Stimulated activated naive B cell treated with anti-CD40 and anti-IgM and Interleukin-4, amounts not matched to agents 10 μg/mL and 1 μg/mL and 100 μg/mL, for 72 hours (primary cell): ENCODE results near the gene ANKRD30BL.
"Not testable (repeated sequence)": the region's sequence is repeated elsewhere in the genome, so short reads cannot be mapped to it uniquely, and the experiment has no call there.

ENCODE experiments used
- ATAC-seq, 2 donors: fragments of 150-1000 bp; cut with Tn5 transposase; replicated peaks; 2 replicates each; pipeline ENCODE4 v1.10.0; 2021; ENCODE audit warnings: moderate library complexity in 1 of 2
- DNase-seq: peaks from one replicate; pipeline ENCODE4 v3.0.0; 2021
- H3K27ac Mint-ChIP-seq: one replicate; pipeline ENCODE4 v1.8.0; 2022; ENCODE audit warnings: mild to moderate bottlenecking, mixed read lengths
- H3K27me3 Mint-ChIP-seq, 2 donors: one replicate each; pipeline ENCODE4 v1.8.0; 2022; ENCODE audit warnings: mixed read lengths in 2 of 2
- H3K36me3 Mint-ChIP-seq, 2 donors: one replicate each; pipeline ENCODE4 v1.8.0; 2022; ENCODE audit warnings: mixed read lengths in 2 of 2, mild to moderate bottlenecking in 1 of 2
- H3K4me1 Mint-ChIP-seq, 2 donors: one replicate each; pipeline ENCODE4 v1.8.0; 2022; ENCODE audit warnings: mixed read lengths in 2 of 2, mild to moderate bottlenecking in 1 of 2
- H3K4me3 Mint-ChIP-seq, 2 donors: one replicate each; pipeline ENCODE4 v1.8.0; 2022; ENCODE audit warnings: mild to moderate bottlenecking in 2 of 2, mixed read lengths in 2 of 2, moderate library complexity in 1 of 2
- H3K9me3 Mint-ChIP-seq, 2 donors: one replicate each; pipeline ENCODE4 v1.8.0; 2022; ENCODE audit warnings: mixed read lengths in 2 of 2, mild to moderate bottlenecking in 1 of 2

ANKRD30BL gene

GRCh38 chr2:132161161-132162124 is at the start of gene ANKRD30BL:
ANKRD30BL (minus strand) TSS chr2:132161952; CDS start chr2:132161705, 247 bp downstream.
- not testable (repeated sequence) for H3K27ac Mint-ChIP-seq, H3K9me3 Mint-ChIP-seq

GRCh38 chr2:132202866-132203265 is 41.1 kb upstream of the ANKRD30BL start:
- H3K4me3 Mint-ChIP-seq, DNase-seq, H3K27ac Mint-ChIP-seq, H3K36me3 Mint-ChIP-seq, H3K27me3 Mint-ChIP-seq, H3K4me1 Mint-ChIP-seq, ATAC-seq, H3K9me3 Mint-ChIP-seq: not testable (repeated sequence)

More at GRCh38 chr2:132161161-132162124, at the start of gene ANKRD30BL:
- H3K4me1 Mint-ChIP-seq, DNase-seq, ATAC-seq, H3K36me3 Mint-ChIP-seq, H3K27me3 Mint-ChIP-seq: not testable (repeated sequence)
- H3K4me3 Mint-ChIP-seq = peak within 1 kb of the TSS in 1 of 2 donors; percentile 50

DNA sequence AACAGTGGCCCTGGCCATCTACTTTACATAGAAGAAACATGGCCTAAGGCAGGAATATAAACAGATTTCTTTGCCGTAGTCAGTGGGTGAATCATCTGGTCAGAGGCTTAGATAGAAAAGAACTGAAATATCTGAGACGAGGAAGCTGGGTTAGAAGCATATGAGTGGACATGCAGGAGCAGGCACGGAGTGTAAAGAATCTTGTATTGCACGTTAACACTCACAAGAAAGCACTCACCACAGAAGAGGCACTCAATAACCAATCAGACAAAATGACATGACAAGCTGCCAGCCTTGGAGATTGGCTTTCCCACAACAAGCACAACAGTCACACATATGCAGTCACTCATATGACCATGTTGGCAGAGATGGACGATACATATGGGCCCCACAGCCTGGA is 31.1 kb upstream of the ANKRD30BL start:
- not testable (repeated sequence) for H3K4me3 Mint-ChIP-seq, H3K4me1 Mint-ChIP-seq, H3K36me3 Mint-ChIP-seq, DNase-seq, ATAC-seq, H3K27me3 Mint-ChIP-seq, H3K9me3 Mint-ChIP-seq, H3K27ac Mint-ChIP-seq

DNA sequence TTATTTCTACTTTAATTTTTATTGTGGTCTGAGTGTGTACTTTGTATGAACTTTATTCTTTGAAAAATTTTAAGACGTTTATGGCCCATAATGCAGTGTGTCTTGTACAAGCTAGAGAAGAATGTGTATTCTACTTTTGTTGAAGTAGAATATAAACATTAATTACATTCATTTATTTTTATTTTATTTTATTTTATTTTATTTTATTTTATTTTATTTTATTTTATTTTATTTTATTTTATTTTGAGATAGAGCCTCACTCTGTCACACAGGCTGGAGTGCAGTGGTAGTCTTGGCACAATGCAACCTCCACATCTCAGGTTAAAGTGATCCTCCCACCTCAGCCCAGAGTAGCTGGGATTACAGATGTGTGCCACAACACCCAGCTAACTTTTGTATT is 5.3 kb upstream of the ANKRD30BL start:
- ATAC-seq, H3K27me3 Mint-ChIP-seq, H3K9me3 Mint-ChIP-seq, H3K4me1 Mint-ChIP-seq, DNase-seq, H3K36me3 Mint-ChIP-seq, H3K27ac Mint-ChIP-seq, H3K4me3 Mint-ChIP-seq: not testable (repeated sequence)

GRCh38 chr2:132162125-132162660 is 441 bp upstream of the ANKRD30BL start:
- not testable (repeated sequence) for H3K27me3 Mint-ChIP-seq, ATAC-seq, DNase-seq

DNA sequence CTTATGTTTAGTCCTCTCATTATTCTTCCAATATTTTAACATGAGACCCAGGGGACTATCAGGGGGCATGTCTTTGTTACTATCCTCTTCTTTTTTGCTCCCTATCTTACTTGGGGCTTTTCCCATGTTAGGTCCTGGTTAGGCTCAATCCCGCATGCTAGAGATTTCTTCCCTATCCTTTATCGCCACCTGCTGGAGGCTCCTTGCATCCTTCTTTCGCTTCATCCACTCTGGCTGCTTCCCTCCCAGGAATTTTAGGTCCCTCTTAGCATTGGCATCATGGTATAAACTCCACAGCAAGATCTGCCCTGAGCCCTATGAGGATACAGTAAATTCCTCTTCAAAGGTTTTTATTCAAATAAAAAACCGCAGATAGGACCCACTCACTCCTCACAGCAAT is 15.0 kb downstream of the ANKRD30BL start:
- not testable (repeated sequence) for H3K9me3 Mint-ChIP-seq, H3K27me3 Mint-ChIP-seq, ATAC-seq, H3K36me3 Mint-ChIP-seq, DNase-seq
- Mint-ChIP-seq H3K27ac (peak overlapping the region; percentile 75), H3K4me1 (peaks cover 12 to 16% of the 10 kb centered on the region in 2 donors), H3K4me3 (peak overlapping the region in 1 of 2 donors; percentile 26)

More at GRCh38 chr2:132162125-132162660, 441 bp upstream of the ANKRD30BL start:
- not testable (repeated sequence) for H3K27ac Mint-ChIP-seq, H3K4me1 Mint-ChIP-seq, H3K9me3 Mint-ChIP-seq, H3K4me3 Mint-ChIP-seq, H3K36me3 Mint-ChIP-seq
